ENCODE results near the gene RGMB. TPM values are rescaled to one million over a fixed set of nuclear protein-coding genes. Genes with fewer than 3 reads are reported as not detected.

RGMB gene
- total and polyA plus RNA-seq, 2 donors (not counting 1 experiment from before 2014, with no cell fraction given): 14.7 to 18.3 TPM

DNA sequence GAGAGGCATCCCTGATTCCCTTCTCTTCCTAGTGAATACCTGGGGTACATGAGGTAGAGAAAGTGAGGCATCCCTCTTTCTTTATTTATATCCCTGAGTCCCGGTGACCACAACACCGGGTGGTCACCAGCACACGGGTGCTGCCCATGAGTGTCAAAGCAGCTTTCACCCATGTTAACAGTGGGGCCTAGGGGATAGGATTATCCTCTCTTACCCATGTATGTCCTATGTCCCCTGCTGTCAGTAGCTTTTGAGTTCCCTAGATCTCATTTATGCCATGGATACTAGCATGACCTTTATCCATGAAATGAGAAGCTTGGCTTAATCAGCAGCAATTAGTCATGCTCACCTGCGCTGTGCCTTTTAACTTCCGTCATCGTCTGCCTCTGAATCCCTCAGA is 71.4 kb downstream of the RGMB start:
- WGBS (ENCODE audit: insufficient coverage): no CpG with 5 or more reads among the region's 6 CpGs
- Histone ChIP-seq H3K9ac (ENCODE audit: low read length) (no peak overlapping the region), H3K79me2 (ENCODE audit: control insufficient read depth, insufficient read depth, low read length) (no peaks in the 10 kb centered on the region), H3K27me3 (replicated peaks in 1 of 4; ENCODE audit: control extremely low read depth in 1 of 4, control insufficient read depth in 3 of 4, insufficient read depth in 4 of 4, low read length in 3 of 4) (no peaks in the 10 kb centered on the region), H3K4me3 (ENCODE audit: control extremely low read depth in 1 of 5, extremely low read depth in 1 of 5, insufficient read depth in 1 of 5, low read depth in 2 of 5, low read length in 4 of 5) (no peak overlapping the region), H3K4me1 (ENCODE audit: control insufficient read depth in 2 of 2, insufficient read depth in 2 of 2, low read length in 2 of 2) (no peaks in the 10 kb centered on the region), H3K9me3 (ENCODE audit: control extremely low read depth in 1 of 3, control insufficient read depth in 2 of 3, insufficient read depth in 1 of 3, low read length in 2 of 3) (peaks cover 0 to 13% (median 8%) of the 10 kb centered on the region in 3 donors), H3K36me3 (replicated peaks in 1 of 2; ENCODE audit: control extremely low read depth in 1 of 2, control insufficient read depth in 1 of 2, extremely low read depth in 1 of 2, insufficient read depth in 2 of 2, low read length in 1 of 2) (no peaks in the 10 kb centered on the region), H2AFZ (ENCODE audit: insufficient read depth, low read depth, low read length, poor library complexity, severe bottlenecking) (no peak overlapping the region), H3K4me2 (replicated peaks; ENCODE audit: low read depth, low read length, poor library complexity, severe bottlenecking) (no peak overlapping the region), H3K27ac (ENCODE audit: low read length in 2 of 2) (no peak overlapping the region), H4K20me1 (ENCODE audit: control insufficient read depth, insufficient read depth, low read length, poor library complexity, severe bottlenecking) (no peaks in the 10 kb centered on the region)
- ATAC-seq (ENCODE audit: low read depth) (no peak), DNase-seq (no peak)
- H3K4me3 Mint-ChIP-seq: no peak overlapping the region
- POLR2A ChIA-PET: no interaction called here
- no peaks in the 10 kb centered on the region for H3K27me3 Mint-ChIP-seq
- TF ChIP-seq EZH2 (IDR thresholded peaks at IDR 0.05; ENCODE audit: borderline replicate concordance, insufficient read depth, low read depth, low read length, poor library complexity, severe bottlenecking): no peak
- TF ChIP-seq, protein P1, sequence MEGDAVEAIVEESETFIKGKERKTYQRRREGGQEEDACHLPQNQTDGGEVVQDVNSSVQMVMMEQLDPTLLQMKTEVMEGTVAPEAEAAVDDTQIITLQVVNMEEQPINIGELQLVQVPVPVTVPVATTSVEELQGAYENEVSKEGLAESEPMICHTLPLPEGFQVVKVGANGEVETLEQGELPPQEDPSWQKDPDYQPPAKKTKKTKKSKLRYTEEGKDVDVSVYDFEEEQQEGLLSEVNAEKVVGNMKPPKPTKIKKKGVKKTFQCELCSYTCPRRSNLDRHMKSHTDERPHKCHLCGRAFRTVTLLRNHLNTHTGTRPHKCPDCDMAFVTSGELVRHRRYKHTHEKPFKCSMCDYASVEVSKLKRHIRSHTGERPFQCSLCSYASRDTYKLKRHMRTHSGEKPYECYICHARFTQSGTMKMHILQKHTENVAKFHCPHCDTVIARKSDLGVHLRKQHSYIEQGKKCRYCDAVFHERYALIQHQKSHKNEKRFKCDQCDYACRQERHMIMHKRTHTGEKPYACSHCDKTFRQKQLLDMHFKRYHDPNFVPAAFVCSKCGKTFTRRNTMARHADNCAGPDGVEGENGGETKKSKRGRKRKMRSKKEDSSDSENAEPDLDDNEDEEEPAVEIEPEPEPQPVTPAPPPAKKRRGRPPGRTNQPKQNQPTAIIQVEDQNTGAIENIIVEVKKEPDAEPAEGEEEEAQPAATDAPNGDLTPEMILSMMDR (IDR thresholded peaks at IDR 0.05): no peak
- H3K4me1 Mint-ChIP-seq: no peaks in the 10 kb centered on the region
- no peaks in the 10 kb centered on the region for H3K9me3 Mint-ChIP-seq (ENCODE audit: insufficient read depth)
- intact Hi-C loops (cut with micrococcal nuclease): no loop called here
- no peak overlapping the region for H3K27ac Mint-ChIP-seq
- CTCF ChIA-PET: interaction anchor here (1.4 kb wide), 1 partner anchor 14 kb away, joined by 3 read pairs; no protein-coding TSS in a partner anchor

GRCh38 chr5:98845878-98846277 is 72.4 kb downstream of the RGMB start:
- Histone ChIP-seq H3K9me3 (ENCODE audit: control extremely low read depth in 1 of 3, control insufficient read depth in 2 of 3, insufficient read depth in 1 of 3, low read length in 2 of 3) (peaks cover 0 to 13% (median 8%) of the 10 kb centered on the region in 3 donors), H3K4me2 (replicated peaks; ENCODE audit: low read depth, low read length, poor library complexity, severe bottlenecking) (no peak overlapping the region), H3K4me1 (ENCODE audit: control insufficient read depth in 2 of 2, insufficient read depth in 2 of 2, low read length in 2 of 2) (no peaks in the 10 kb centered on the region), H4K20me1 (ENCODE audit: control insufficient read depth, insufficient read depth, low read length, poor library complexity, severe bottlenecking) (no peaks in the 10 kb centered on the region), H2AFZ (ENCODE audit: insufficient read depth, low read depth, low read length, poor library complexity, severe bottlenecking) (no peak overlapping the region), H3K27ac (ENCODE audit: low read length in 2 of 2) (no peak overlapping the region), H3K36me3 (replicated peaks in 1 of 2; ENCODE audit: control extremely low read depth in 1 of 2, control insufficient read depth in 1 of 2, extremely low read depth in 1 of 2, insufficient read depth in 2 of 2, low read length in 1 of 2) (no peaks in the 10 kb centered on the region), H3K79me2 (ENCODE audit: control insufficient read depth, insufficient read depth, low read length) (no peaks in the 10 kb centered on the region), H3K27me3 (replicated peaks in 1 of 4; ENCODE audit: control extremely low read depth in 1 of 4, control insufficient read depth in 3 of 4, insufficient read depth in 4 of 4, low read length in 3 of 4) (no peaks in the 10 kb centered on the region), H3K4me3 (ENCODE audit: control extremely low read depth in 1 of 5, extremely low read depth in 1 of 5, insufficient read depth in 1 of 5, low read depth in 2 of 5, low read length in 4 of 5) (no peak overlapping the region), H3K9ac (ENCODE audit: low read length) (no peak overlapping the region)
- TF ChIP-seq, protein P1 (IDR thresholded peaks at IDR 0.05): no peak
- TF ChIP-seq EZH2 (IDR thresholded peaks at IDR 0.05; ENCODE audit: borderline replicate concordance, insufficient read depth, low read depth, low read length, poor library complexity, severe bottlenecking): no peak
- Mint-ChIP-seq H3K9me3 (ENCODE audit: insufficient read depth) (no peaks in the 10 kb centered on the region), H3K4me1 (no peaks in the 10 kb centered on the region), H3K27me3 (no peaks in the 10 kb centered on the region), H3K4me3 (no peak overlapping the region), H3K27ac (no peak overlapping the region)
- DNase-seq (no peak), ATAC-seq (ENCODE audit: low read depth) (no peak)
- intact Hi-C loops (cut with micrococcal nuclease): no loop called here
- 88% methylated on average over 6 of the region's 8 CpGs for WGBS (ENCODE audit: insufficient coverage)
- ChIA-PET CTCF (no interaction called here), POLR2A (no interaction called here)

Other genes starting within 250 kb of the RGMB start
- gene CHD1, start 155.3 kb downstream of the RGMB start, total RNA-seq: 91.4 and 96.1 TPM in 2 replicates
- 27.8 and 44.5 TPM in 2 replicates for gene CHD1, start 155.3 kb downstream of the RGMB start, polyA plus RNA-seq

All from B cell (primary cell).